Activated CD4-positive, alpha-beta T cell treated with anti-CD3 and anti-CD28 coated beads, Interleukin-2, Interleukin-4, amounts not matched to agents 100 ng/mL and 50 ng/mL, durations not matched to agents 16 hours and 8 hours (primary cell): Measurements from ENCODE around the gene COBLL1.

Experiments
- DNase-seq: peaks from one replicate; pipeline ENCODE4 v3.0.0-alpha.2; 2020; ENCODE audit warnings: low spot score

Gene COBLL1

GRCh38 chr2:164677733-164678132 lies 163.9 kb downstream of the COBLL1 start:
- no peak for DNase-seq

- DNase-seq = no peak
Observed at GRCh38 chr2:164677271-164677670, 164.4 kb downstream of the COBLL1 start.

- DNase-seq = no peak
Observed at GRCh38 chr2:164675687-164676086, 165.9 kb downstream of the COBLL1 start.

- no peak for DNase-seq
Observed at GRCh38 chr2:164675027-164675426, 166.6 kb downstream of the COBLL1 start.

- DNase-seq = no peak
Observed at GRCh38 chr2:164671664-164672396, 169.8 kb downstream of the COBLL1 start.

- no peak for DNase-seq
Observed at GRCh38 chr2:164669291-164669690, 172.3 kb downstream of the COBLL1 start.

GRCh38 chr2:164667566-164667965 lies 174.1 kb downstream of the COBLL1 start:
- DNase-seq = no peak

- no peak for DNase-seq
Observed at GRCh38 chr2:164664070-164664469, 177.6 kb downstream of the COBLL1 start.

GRCh38 chr2:164662868-164663631 lies 178.6 kb downstream of the COBLL1 start:
- DNase-seq = no peak

GRCh38 chr2:164662066-164662465 lies 179.6 kb downstream of the COBLL1 start:
- DNase-seq = no peak

- DNase-seq = no peak
Observed at GRCh38 chr2:164661349-164661748, 180.3 kb downstream of the COBLL1 start.

GRCh38 chr2:164657129-164657528 lies 184.5 kb downstream of the COBLL1 start:
- no peak for DNase-seq

- no peak for DNase-seq
Observed at GRCh38 chr2:164655750-164656149, 185.9 kb downstream of the COBLL1 start.

GRCh38 chr2:164655336-164655735 lies 186.3 kb downstream of the COBLL1 start:
- DNase-seq = no peak

- no peak for DNase-seq
Observed at GRCh38 chr2:164651361-164651760, 190.3 kb downstream of the COBLL1 start.

- DNase-seq = no peak
Observed at GRCh38 chr2:164644036-164644700, 197.5 kb downstream of the COBLL1 start.

- no peak for DNase-seq
Observed at GRCh38 chr2:164642946-164643555, 198.6 kb downstream of the COBLL1 start.

- no peak for DNase-seq
Observed at GRCh38 chr2:164642268-164642667, 199.4 kb downstream of the COBLL1 start.
